Activated CD8-positive, alpha-beta memory T cell treated with anti-CD3 and anti-CD28 coated beads for 36 hours (primary cell): Measurements from ENCODE around the gene PTPRN2. TPM values are rescaled to one million over a fixed set of nuclear protein-coding genes. Genes with fewer than 3 reads are reported as not detected.

Source experiments
- CTCF ChIA-PET: fragments of 350-600 bp; sonication (Branson Sonifier 250); formaldehyde crosslinking; loops from one replicate; lab custom pipeline; 2021; ENCODE audit warnings: antibody characterized with exemption; lab: Charles Lee
- POLR2A ChIA-PET: fragments of 350-600 bp; sonication (Branson Sonifier 250); formaldehyde crosslinking; loops from one replicate; lab custom pipeline; 2021; ENCODE audit warnings: antibody characterized with exemption; lab: Charles Lee
- total RNA-seq, 2 experiments: library from RNA; stranded (reverse); gene quantifications; one replicate each; pipeline ENCODE4 v1.2.3, GENCODE V29; 2021

PTPRN2 gene
- total RNA-seq, 2 experiments from 2014 or later, result 0.36 to 0.44 TPM

DNA sequence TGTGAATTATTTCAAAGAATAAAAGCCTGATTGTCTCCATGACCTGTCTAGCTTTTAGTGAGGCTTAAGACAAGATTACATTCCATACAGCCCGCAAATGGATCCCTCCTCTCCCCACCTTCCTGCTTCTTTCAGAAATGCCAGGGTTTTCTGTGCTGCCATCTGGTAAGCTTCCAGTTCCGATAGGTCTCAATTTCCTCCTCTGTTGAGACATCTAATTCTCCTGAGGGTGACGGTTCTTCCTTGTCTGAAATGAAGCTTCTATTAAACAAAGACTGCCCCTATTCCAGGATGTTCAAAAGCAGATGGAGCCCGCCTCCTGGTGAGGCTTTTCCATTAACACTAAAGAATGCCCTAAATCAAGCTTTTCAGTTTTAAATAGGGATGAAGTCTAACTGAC is 295.6 kb downstream of the PTPRN2 start:
- CTCF ChIA-PET, result no interaction called here
- POLR2A ChIA-PET, result no interaction called here

GRCh38 chr7:158289761-158290523 is 297.7 kb downstream of the PTPRN2 start:
- POLR2A ChIA-PET, result no interaction called here
- CTCF ChIA-PET, result no interaction called here

GRCh38 chr7:158289231-158289630 is 298.4 kb downstream of the PTPRN2 start:
- CTCF ChIA-PET, result no interaction called here
- POLR2A ChIA-PET, result no interaction called here

- POLR2A ChIA-PET, result no interaction called here
- CTCF ChIA-PET, result no interaction called here
These were observed 301.4 kb downstream of the PTPRN2 start for GRCh38 chr7:158286210-158286609.

DNA sequence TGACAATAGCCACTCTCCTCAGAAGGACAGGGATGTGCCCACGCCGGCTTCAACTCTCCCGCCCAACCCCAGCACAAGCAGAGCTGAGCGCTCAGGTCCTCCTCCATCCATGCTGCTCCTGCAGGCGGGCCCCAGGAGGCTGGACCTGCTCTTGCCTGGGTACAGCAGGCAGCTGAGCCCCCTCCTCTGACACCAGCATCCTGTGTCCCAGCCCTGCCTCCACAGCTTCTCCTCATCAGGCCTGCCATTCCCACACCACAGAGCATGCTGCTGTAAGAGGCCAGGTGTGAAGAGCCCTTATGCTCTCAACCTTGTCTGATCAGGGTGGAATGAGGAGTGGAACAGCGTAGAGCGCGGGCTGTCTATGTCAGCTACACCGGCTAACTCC is 302.2 kb downstream of the PTPRN2 start:
- CTCF ChIA-PET, result no interaction called here
- POLR2A ChIA-PET, result no interaction called here

- ChIA-PET CTCF (no interaction called here), POLR2A (no interaction called here)
These were observed 302.8 kb downstream of the PTPRN2 start for GRCh38 chr7:158284617-158285382.

GRCh38 chr7:158284121-158284520 is 303.5 kb downstream of the PTPRN2 start:
- ChIA-PET CTCF (no interaction called here), POLR2A (no interaction called here)

GRCh38 chr7:158283016-158283974 is 304.3 kb downstream of the PTPRN2 start:
- POLR2A ChIA-PET, result no interaction called here
- CTCF ChIA-PET, result no interaction called here

- ChIA-PET CTCF (interaction anchor here (0.7 kb wide), 1 partner anchor 38 kb away, joined by 3 read pairs; no protein-coding TSS in a partner anchor), POLR2A (no interaction called here)
These were observed 305.1 kb downstream of the PTPRN2 start for GRCh38 chr7:158282461-158283001.

DNA sequence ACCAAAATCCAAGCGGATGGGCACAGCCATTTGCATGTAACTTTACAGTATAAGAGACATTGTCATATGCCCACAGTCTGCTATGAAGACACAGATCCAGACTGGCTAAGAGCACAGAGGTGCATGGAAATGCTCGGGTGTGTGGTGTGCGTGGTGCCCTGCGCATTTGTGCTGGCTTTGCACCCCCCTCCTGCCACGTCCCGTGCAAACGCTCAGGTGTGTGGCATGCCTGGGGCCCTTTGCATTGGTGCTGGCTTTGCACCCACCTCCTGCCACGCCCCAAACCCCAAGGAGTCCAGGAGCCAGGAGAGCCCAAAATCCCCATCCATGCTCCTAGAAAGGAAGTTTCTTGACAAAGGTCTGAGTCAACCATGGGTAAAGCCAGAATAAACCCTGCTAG is 306.2 kb downstream of the PTPRN2 start:
- POLR2A ChIA-PET, result no interaction called here

DNA sequence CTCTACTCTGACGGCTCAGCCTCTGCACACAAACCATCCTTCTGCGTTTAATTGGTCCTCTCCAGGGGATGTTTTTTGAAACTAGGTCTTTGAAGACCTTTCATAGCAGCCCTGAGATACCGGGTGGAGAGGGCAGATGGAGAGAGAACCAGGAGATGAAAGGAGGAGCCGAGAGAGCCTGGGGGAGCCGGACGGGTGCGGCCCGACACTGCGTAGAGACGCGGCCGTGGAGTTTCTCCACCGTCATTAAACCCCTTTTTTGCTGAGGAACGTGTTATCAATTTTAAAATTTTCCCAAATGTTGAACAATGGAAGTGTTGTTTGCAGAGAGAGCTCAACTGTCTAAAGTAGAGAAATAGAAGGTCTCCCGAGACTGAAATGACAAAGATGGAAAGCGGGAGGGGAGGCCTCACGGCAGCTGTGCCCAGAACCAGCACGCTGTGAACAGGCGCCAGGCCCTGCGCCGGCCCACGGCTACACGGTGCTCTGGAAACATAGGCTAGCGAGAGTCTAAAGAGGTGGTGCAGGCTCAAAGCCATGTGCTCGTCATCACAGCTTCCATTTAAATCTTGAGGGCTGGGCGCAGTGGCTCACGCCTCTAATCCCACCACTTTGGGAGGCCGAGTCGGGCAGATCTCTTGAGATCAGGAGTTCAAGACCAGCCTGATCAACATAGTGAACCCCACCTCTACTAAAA is 307.0 kb downstream of the PTPRN2 start:
- ChIA-PET CTCF (no interaction called here), POLR2A (no interaction called here)

More for the DNA sequence above, 306.2 kb downstream of the PTPRN2 start:
- CTCF ChIA-PET, result no interaction called here

DNA sequence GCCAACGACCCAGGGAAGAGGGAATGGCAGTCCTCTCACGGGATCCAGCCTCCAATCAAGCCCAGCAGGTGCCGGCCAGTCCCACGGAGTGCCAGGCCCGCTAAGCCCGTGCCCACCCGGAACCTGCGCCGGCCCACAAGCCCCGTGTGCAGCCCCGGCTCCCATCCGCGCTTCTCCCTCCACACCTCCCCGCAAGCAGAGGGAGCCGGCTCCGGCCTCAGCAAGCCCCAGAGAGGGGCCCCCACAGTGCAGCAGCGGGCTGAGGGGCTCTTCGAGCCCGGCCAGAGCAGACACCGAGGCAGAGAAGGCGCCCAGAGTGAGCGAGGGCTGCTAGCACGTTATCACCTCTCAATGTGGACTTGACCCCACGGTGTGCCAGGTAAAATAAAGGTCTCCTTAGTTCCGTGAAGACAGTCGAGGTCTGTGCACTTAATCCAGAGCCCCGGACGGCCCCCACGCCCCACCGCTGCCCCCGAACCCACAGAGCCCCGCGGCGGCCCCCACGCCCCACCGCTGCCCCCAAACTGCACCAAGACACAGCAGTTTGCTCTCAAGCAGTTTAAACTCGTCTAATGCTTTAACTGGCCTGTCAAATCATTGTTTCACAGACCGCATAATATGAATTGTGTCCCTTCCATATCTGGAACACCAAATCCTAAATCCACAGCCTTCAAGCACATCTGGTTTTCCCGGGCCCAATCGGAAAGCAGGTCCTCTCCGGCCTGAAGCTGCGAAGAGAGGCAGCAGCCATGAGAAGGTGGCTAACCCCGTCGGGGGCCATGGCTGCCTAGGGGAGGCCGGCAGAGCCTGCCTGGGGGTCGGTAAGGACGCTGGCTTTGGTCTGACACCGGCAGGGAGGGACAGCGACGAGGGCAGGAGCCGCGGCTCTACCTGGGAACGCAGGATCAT is 307.8 kb downstream of the PTPRN2 start:
- ChIA-PET POLR2A (no interaction called here), CTCF (no interaction called here)

- POLR2A ChIA-PET, result no interaction called here
These were observed 308.8 kb downstream of the PTPRN2 start for GRCh38 chr7:158278745-158279320.

DNA sequence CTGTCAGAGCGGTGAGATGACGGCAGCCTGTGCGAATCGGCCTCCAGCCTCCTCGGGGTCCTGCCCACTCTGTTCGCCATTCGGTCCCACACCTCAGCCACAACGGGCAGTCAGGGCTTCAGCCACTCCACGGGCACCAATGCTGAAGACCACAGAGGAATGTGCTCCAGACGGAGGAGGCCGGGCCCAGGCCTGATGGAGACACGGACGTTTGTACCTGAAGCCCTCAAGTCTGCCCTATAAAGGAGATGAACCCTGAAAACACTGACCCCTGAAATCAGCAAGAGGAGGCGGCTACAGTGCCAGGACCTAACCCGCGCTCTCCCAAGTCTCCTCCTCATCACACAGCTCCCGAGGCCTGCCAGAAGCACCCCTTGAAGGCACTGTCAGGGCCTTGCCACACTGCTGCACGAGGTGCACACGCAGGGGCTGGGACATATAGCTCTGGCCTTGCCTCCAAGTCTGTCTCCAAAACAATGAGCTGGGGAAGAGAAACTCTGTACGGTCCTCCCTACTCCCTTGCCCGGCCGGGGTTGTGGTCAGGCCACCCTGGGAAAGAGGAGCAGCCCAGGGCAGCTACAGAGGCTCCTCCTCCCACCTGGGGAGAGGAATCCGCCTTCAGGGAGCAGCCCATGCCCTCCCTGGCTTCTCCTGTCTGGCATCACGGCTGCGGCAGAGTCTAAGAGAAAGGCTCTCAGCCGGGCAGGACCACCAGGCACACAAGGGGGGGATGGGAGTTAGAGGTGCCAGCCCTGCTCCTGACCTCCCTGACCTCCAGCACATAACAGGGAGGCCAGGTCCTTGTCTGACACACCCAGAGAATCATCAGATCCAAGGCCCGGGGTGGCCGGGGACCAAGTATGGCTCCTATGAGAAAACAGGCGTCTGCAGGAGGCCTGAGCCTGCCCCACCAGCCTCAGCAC is 310.1 kb downstream of the PTPRN2 start:
- POLR2A ChIA-PET, result no interaction called here
- CTCF ChIA-PET, result no interaction called here

More at GRCh38 chr7:158278745-158279320, 308.8 kb downstream of the PTPRN2 start:
- CTCF ChIA-PET, result no interaction called here

GRCh38 chr7:158276414-158277218 is 311.0 kb downstream of the PTPRN2 start:
- POLR2A ChIA-PET, result no interaction called here
- CTCF ChIA-PET, result no interaction called here
